ENCODE results near the gene CCDC57. TPM values are rescaled to one million over a fixed set of nuclear protein-coding genes. Genes with fewer than 3 reads are reported as not detected.
A peak's percentile ranks its signal among the peaks of the same experiment; 100 is the strongest.

CCDC57 gene
- total RNA-seq, 1 donor from 2014 or later = 15.0 TPM

DNA sequence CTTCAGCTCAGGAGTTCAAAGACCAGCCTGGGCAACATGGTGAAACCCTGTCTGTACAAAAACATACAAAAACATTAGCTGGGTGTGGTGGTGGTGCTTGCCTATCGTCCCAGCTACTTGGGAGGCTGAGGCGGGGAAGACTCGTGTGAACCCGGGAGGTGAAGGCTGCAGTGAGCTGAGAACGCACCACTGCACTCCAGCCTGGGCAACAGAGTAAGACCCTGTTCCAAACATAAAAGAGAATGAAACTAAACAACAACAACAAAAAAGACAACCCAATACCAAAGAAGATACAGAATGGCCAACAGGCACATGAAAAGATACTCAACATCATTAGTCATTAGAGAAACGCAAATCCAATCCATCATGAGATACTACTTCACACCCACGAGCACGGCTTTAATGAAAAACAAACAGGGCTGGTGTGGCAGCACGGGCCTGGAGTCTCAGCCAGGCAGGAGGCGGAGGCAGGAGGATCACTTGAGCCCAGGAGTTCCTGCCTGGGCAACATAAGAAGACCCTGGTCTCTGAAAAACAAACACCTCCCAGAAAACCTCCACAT lies 8.8 kb upstream of the CCDC57 start:
- Mint-ChIP-seq H3K27me3 (ENCODE audit: insufficient read depth, low read depth) (peaks cover 13% of the 10 kb centered on the region), H3K4me1 (no peaks in the 10 kb centered on the region), H3K4me3 (no peak overlapping the region), H3K36me3 (no peaks in the 10 kb centered on the region), H3K9me3 (peaks cover 7% of the 10 kb centered on the region), H3K27ac (no peak overlapping the region)
- no peaks in the 10 kb centered on the region for H3K79me2 ChIP-seq (ENCODE audit: low read depth)
- no peak for DNase-seq (ENCODE audit: low spot score)
- no peaks in the 10 kb centered on the region for H4K20me1 ChIP-seq (ENCODE audit: low read depth)
- H3K9me3 ChIP-seq (ENCODE audit: low read depth) = no peaks in the 10 kb centered on the region
- no peaks in the 10 kb centered on the region for H3K4me1 ChIP-seq
- H3K4me3 ChIP-seq = no peak overlapping the region
- no peak overlapping the region for H3K4me2 ChIP-seq
- H3K9ac ChIP-seq = no peak overlapping the region
- H3K27me3 ChIP-seq = peaks cover 34% of the 10 kb centered on the region
- H3K27ac ChIP-seq = no peak overlapping the region
- H3F3A ChIP-seq (ENCODE audit: low read depth) = no peaks in the 10 kb centered on the region
- no peak overlapping the region for H2AFZ ChIP-seq (replicated peaks)
- H3K36me3 ChIP-seq = no peaks in the 10 kb centered on the region
- TF ChIP-seq, protein P1, sequence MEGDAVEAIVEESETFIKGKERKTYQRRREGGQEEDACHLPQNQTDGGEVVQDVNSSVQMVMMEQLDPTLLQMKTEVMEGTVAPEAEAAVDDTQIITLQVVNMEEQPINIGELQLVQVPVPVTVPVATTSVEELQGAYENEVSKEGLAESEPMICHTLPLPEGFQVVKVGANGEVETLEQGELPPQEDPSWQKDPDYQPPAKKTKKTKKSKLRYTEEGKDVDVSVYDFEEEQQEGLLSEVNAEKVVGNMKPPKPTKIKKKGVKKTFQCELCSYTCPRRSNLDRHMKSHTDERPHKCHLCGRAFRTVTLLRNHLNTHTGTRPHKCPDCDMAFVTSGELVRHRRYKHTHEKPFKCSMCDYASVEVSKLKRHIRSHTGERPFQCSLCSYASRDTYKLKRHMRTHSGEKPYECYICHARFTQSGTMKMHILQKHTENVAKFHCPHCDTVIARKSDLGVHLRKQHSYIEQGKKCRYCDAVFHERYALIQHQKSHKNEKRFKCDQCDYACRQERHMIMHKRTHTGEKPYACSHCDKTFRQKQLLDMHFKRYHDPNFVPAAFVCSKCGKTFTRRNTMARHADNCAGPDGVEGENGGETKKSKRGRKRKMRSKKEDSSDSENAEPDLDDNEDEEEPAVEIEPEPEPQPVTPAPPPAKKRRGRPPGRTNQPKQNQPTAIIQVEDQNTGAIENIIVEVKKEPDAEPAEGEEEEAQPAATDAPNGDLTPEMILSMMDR (IDR thresholded peaks at IDR 0.05) = no peak
- TF ChIP-seq EZH2 (IDR thresholded peaks at IDR 0.05) = no peak
- TF ChIP-seq EZH2phosphoT487 (IDR thresholded peaks at IDR 0.05) = no peak

DNA sequence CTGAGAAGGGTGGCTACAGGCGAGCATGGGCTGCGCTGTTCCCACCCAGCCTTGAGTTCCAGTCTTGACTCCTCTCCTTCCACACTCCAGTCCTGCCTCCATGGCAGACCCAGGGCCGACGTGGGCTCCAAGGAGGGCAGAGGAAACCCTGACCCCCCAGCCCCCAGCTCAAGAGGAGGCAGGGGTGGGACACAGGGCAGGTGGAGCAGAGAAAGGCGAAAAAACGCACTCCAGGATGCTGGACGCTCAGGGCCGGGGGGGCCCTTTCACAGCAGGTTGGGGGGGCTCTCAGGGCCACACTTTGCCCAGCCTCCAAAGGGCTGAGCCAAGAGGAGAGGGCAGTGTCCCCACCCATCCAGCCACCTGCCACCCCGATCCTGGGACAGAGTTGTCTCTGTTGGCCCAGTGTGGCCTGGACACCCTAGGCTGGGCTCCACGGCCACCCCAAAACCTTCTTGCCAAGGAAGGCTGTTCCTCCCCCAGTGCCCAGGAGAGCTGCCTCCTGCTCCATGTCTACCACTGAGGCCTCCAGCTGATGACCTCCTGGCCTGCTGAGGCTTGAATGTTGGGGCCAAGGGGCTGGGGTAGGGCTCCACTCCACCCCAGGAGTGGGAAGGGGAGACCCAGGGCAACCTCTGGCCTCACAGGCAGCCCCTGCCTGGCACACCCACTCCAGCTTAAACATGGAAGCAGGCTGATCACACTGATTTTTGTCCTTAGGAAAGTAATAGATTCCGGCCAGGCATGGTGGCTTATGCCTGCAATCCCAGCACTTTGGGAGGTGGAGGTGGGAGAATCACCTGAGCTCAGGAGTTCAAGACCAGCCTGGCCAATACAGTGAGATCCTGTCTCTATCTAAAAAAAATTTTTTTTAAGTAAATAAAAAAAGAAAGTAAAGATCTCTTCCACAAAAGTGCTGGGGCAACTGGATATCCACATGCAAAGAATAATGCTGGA lies 7.4 kb upstream of the CCDC57 start:
- Histone ChIP-seq H3K4me3 (no peak overlapping the region), H3F3A (ENCODE audit: low read depth) (peaks cover 2% of the 10 kb centered on the region), H3K4me1 (no peaks in the 10 kb centered on the region), H2AFZ (replicated peaks) (no peak overlapping the region), H4K20me1 (ENCODE audit: low read depth) (no peaks in the 10 kb centered on the region), H3K9me3 (ENCODE audit: low read depth) (no peaks in the 10 kb centered on the region), H3K27ac (no peak overlapping the region), H3K4me2 (no peak overlapping the region), H3K36me3 (no peaks in the 10 kb centered on the region), H3K27me3 (peaks cover 26% of the 10 kb centered on the region), H3K9ac (no peak overlapping the region), H3K79me2 (ENCODE audit: low read depth) (no peaks in the 10 kb centered on the region)
- TF ChIP-seq, protein P1 (IDR thresholded peaks at IDR 0.05) = no peak
- TF ChIP-seq EZH2 (IDR thresholded peaks at IDR 0.05) = no peak
- TF ChIP-seq EZH2phosphoT487 (IDR thresholded peaks at IDR 0.05) = no peak
- H3K9me3 Mint-ChIP-seq = peaks cover 7% of the 10 kb centered on the region
- H3K27me3 Mint-ChIP-seq (ENCODE audit: insufficient read depth, low read depth) = peaks cover 9% of the 10 kb centered on the region
- H3K4me1 Mint-ChIP-seq = peaks cover under 1% of the 10 kb centered on the region
- H3K4me3 Mint-ChIP-seq = no peak overlapping the region
- no peaks in the 10 kb centered on the region for H3K36me3 Mint-ChIP-seq
- H3K27ac Mint-ChIP-seq = no peak overlapping the region
- DNase-seq (ENCODE audit: low spot score) = no peak

DNA sequence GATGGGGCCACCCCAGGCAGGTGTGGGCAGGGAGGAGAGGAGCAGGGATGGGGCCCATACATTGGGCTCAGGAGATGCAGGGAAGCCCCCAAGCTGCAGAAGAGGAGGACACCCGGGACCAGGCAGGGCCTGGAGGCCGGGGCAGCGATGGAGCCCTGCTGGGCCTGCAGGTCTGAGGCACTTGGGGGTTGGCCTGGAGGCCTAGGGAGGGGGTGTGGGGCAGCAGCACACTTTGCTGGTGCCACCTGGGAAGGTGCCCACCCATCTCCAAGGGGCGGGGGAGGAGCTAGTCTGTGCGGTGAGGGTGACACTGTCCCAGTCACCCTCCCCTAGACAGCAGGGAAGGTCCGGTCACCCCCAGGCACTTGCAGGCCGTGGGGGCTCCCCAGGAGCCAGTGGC lies 6.4 kb upstream of the CCDC57 start:
- peaks cover 34% of the 10 kb centered on the region for H3K27me3 ChIP-seq
- H3K79me2 ChIP-seq (ENCODE audit: low read depth) = no peaks in the 10 kb centered on the region
- H3K27me3 Mint-ChIP-seq (ENCODE audit: insufficient read depth, low read depth) = peaks cover 8% of the 10 kb centered on the region
- H3K4me1 Mint-ChIP-seq = peaks cover 2% of the 10 kb centered on the region
- H3K9me3 ChIP-seq (ENCODE audit: low read depth) = no peaks in the 10 kb centered on the region
- no peaks in the 10 kb centered on the region for H3K36me3 Mint-ChIP-seq
- no peak overlapping the region for H3K9ac ChIP-seq
- no peak overlapping the region for H3K4me2 ChIP-seq
- no peaks in the 10 kb centered on the region for H4K20me1 ChIP-seq (ENCODE audit: low read depth)
- no peaks in the 10 kb centered on the region for H3K4me1 ChIP-seq
- H3F3A ChIP-seq (ENCODE audit: low read depth) = peaks cover 6% of the 10 kb centered on the region
- no peak overlapping the region for H2AFZ ChIP-seq (replicated peaks)
- H3K36me3 ChIP-seq = no peaks in the 10 kb centered on the region
- H3K27ac ChIP-seq = no peak overlapping the region
- peak overlapping the region; percentile 72 for H3K27ac Mint-ChIP-seq
- TF ChIP-seq EZH2 (IDR thresholded peaks at IDR 0.05) (no peak), EZH2phosphoT487 (IDR thresholded peaks at IDR 0.05) (no peak)
- TF ChIP-seq, protein P1 (IDR thresholded peaks at IDR 0.05) = no peak
- H3K4me3 Mint-ChIP-seq = no peak overlapping the region
- DNase-seq (ENCODE audit: low spot score) = no peak
- no peak overlapping the region for H3K4me3 ChIP-seq
- H3K9me3 Mint-ChIP-seq = peaks cover 4% of the 10 kb centered on the region
